Measurements from ENCODE around the gene TRAM2.

- no peak for TF ChIP-seq EZH2 (IDR thresholded peaks at IDR 0.05; ENCODE audit: borderline replicate concordance, low read length)
- TF ChIP-seq, protein P1, sequence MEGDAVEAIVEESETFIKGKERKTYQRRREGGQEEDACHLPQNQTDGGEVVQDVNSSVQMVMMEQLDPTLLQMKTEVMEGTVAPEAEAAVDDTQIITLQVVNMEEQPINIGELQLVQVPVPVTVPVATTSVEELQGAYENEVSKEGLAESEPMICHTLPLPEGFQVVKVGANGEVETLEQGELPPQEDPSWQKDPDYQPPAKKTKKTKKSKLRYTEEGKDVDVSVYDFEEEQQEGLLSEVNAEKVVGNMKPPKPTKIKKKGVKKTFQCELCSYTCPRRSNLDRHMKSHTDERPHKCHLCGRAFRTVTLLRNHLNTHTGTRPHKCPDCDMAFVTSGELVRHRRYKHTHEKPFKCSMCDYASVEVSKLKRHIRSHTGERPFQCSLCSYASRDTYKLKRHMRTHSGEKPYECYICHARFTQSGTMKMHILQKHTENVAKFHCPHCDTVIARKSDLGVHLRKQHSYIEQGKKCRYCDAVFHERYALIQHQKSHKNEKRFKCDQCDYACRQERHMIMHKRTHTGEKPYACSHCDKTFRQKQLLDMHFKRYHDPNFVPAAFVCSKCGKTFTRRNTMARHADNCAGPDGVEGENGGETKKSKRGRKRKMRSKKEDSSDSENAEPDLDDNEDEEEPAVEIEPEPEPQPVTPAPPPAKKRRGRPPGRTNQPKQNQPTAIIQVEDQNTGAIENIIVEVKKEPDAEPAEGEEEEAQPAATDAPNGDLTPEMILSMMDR (IDR thresholded peaks at IDR 0.05; ENCODE audit: low read length), result no peak
These were observed 93.8 kb downstream of the TRAM2 start for GRCh38 chr6:52482903-52483670.

Measured in OCI-LY1 (cell line).